ENCODE data around the gene KCNIP4. TPM values are rescaled to one million over a fixed set of nuclear protein-coding genes. Genes with fewer than 3 reads are reported as not detected.

The KCNIP4 gene
- total and polyA plus RNA-seq, 2 of the 4 experiments (the other 2 are of a cell fraction) = not detected

- WGBS, 2 experiments (ENCODE audit: extremely low coverage in 2 of 2, insufficient read length in 1 of 2) = no CpG with 5 or more reads among the region's 3 CpGs
- Histone ChIP-seq H2AK5ac (ENCODE audit: low read depth, low read length) (no peak overlapping the region), H3K4me2 (ENCODE audit: low read depth, low read length) (no peak overlapping the region), H4K20me1 (ENCODE audit: insufficient read depth, low read length) (no peaks in the 10 kb centered on the region), H3K9ac (ENCODE audit: low read depth, low read length) (no peak overlapping the region), H3K27me3 (ENCODE audit: control insufficient read depth, insufficient read depth, low read length) (no peaks in the 10 kb centered on the region), H3K79me1 (ENCODE audit: low read depth in 1 of 2, low read length in 2 of 2) (no peaks in the 10 kb centered on the region), H3K4ac (ENCODE audit: low read depth, low read length) (no peak overlapping the region), H3K9me3 (ENCODE audit: control insufficient read depth, insufficient read depth, low read length) (no peaks in the 10 kb centered on the region), H3K18ac (ENCODE audit: low read depth, low read length) (no peak overlapping the region), H2BK20ac (ENCODE audit: low read depth, low read length) (no peak overlapping the region), H3K4me1 (ENCODE audit: control insufficient read depth, insufficient read depth, low read length) (no peaks in the 10 kb centered on the region), H2BK15ac (ENCODE audit: low read depth, low read length) (no peak overlapping the region), H3K27ac (ENCODE audit: insufficient read depth, low read length) (no peak overlapping the region), H3K23ac (ENCODE audit: low read depth, low read length) (no peak overlapping the region), H3K9me1 (ENCODE audit: insufficient read depth, low read length) (no peaks in the 10 kb centered on the region), H4K8ac (ENCODE audit: low read depth in 2 of 2, low read length in 2 of 2) (no peak overlapping the region), H2AK9ac (replicated peaks; ENCODE audit: low read depth, low read length, poor library complexity) (no peak overlapping the region), H3K56ac (ENCODE audit: extremely low read depth, insufficient read depth, low read length) (no peak overlapping the region), H2BK120ac (ENCODE audit: low read depth, low read length) (no peak overlapping the region), H2BK5ac (ENCODE audit: low read depth, low read length, poor library complexity, severe bottlenecking) (no peak overlapping the region), H2AFZ (replicated peaks; ENCODE audit: low read length, poor library complexity) (no peak overlapping the region), H3K36me3 (ENCODE audit: control insufficient read depth, insufficient read depth, low read length) (no peaks in the 10 kb centered on the region), H4K5ac (ENCODE audit: low read depth, low read length) (no peak overlapping the region), H3K4me3 (ENCODE audit: insufficient read depth, low read depth, low read length) (no peak overlapping the region), H4K91ac (ENCODE audit: insufficient read depth, low read depth, low read length) (no peak overlapping the region), H3K14ac (replicated peaks; ENCODE audit: low read depth, low read length) (no peak overlapping the region)
- POLR2A ChIA-PET (ENCODE audit: unreplicated experiment) = no interaction called here
- in situ Hi-C loops (cut with MboI; ENCODE audit: low sequenced_read_pairs) = loop anchor here (25.0 kb wide), 1 partner anchor 238 kb away; no protein-coding TSS in a partner anchor
- CTCF ChIA-PET = interaction anchor here (1.0 kb wide), 1 partner anchor 977 kb away, joined by 3 read pairs; no protein-coding TSS in a partner anchor
- intact Hi-C loops (cut with micrococcal nuclease) = no loop called here
- BruUV-seq (replicated peaks) = no TSS peak
- ATAC-seq (ENCODE audit: low read depth) (no peak), DNase-seq (no peak)
- dilution Hi-C loops (cut with HindIII; ENCODE audit: low sequenced_read_pairs, unreplicated experiment) = no loop called here
- TF ChIP-seq ELK1 (IDR thresholded peaks at IDR 0.05; ENCODE audit: borderline replicate concordance, low read depth, low read length) = no peak
- no peak for TF ChIP-seq NFE2L2 (IDR thresholded peaks at IDR 0.05; ENCODE audit: low read depth, low read length)
- TF ChIP-seq MXI1 (IDR thresholded peaks at IDR 0.05; ENCODE audit: borderline replicate concordance, low read depth, low read length) = no peak
- no peak for TF ChIP-seq CHD1 (IDR thresholded peaks at IDR 0.05; ENCODE audit: low read depth, low read length)
- TF ChIP-seq BHLHE40 (IDR thresholded peaks at IDR 0.05; ENCODE audit: low read depth, low read length) = no peak
- TF ChIP-seq CEBPB (IDR thresholded peaks at IDR 0.05; ENCODE audit: low read depth, low read length) = no peak
- no peak for TF ChIP-seq SMC3 (IDR thresholded peaks at IDR 0.05; ENCODE audit: low read depth, low read length)
- TF ChIP-seq MAZ (IDR thresholded peaks at IDR 0.05; ENCODE audit: borderline replicate concordance, low read depth, low read length) = no peak
Measured at GRCh38 chr4:21749924-21750323, 198.6 kb downstream of the KCNIP4 start.
